B cell (primary cell): Measurements from ENCODE around the gene MAB21L4.

Experiments used
- CTCF ChIP-seq: fragments of 200-600 bp; IDR thresholded peaks from one replicate; pipeline ENCODE4 v1.8.0; 2022; ENCODE audit warnings: antibody characterized with exemption, mild to moderate bottlenecking
- EZH2 ChIP-seq: IDR thresholded peaks from 2 replicates; pipeline ENCODE4 v1.6.1; 2012; ENCODE audit warnings: borderline replicate concordance, low read depth, mild to moderate bottlenecking, moderate library complexity, low read length; ENCODE audit not compliant: insufficient read depth, poor library complexity, severe bottlenecking

- TF ChIP-seq CTCF, result no peak
- no peak for TF ChIP-seq EZH2
Observed at GRCh38 chr2:240918258-240919091, 22.5 kb upstream of the MAB21L4 start.
